Keratinocyte (primary cell): ENCODE measurements around the gene WNT9A. TPM values are rescaled to one million over a fixed set of nuclear protein-coding genes. Genes with fewer than 3 reads are reported as not detected.

Experiments used
- DNase-seq: peaks from one replicate; pipeline ENCODE4 v3.0.0-alpha.2; 2011; ENCODE audit warnings: low read depth, missing footprints, low spot score
- FAIRE-seq: peaks from 2 replicates; lab custom pipeline; 2011; peaks lifted over from hg19 to GRCh38; lab: Jason Lieb, UNC
- H2AFZ ChIP-seq: 2 replicates; pipeline ENCODE4 v1.6.0; 2012; ENCODE audit warnings: low read length, control low read depth, inconsistent platforms; ENCODE audit not compliant: control insufficient read depth
- H3K27ac ChIP-seq: 2 replicates; pipeline ENCODE4 v1.5.1; 2011; ENCODE audit warnings: low read length; ENCODE audit not compliant: control insufficient read depth, insufficient read depth
- H3K27me3 ChIP-seq: 3 replicates; pipeline ENCODE4 v1.6.0; 2011; ENCODE audit warnings: low read length; ENCODE audit not compliant: control insufficient read depth, insufficient read depth; ENCODE audit errors: extremely low read depth
- H3K36me3 ChIP-seq, 2 experiments: 2 replicates in 1 of 2; 3 replicates in 1 of 2; pipeline ENCODE4 v1.5.1; 2011; ENCODE audit warnings: low read length in 2 of 2, mild to moderate bottlenecking in 1 of 2; ENCODE audit not compliant: control insufficient read depth in 2 of 2, insufficient read depth in 2 of 2; ENCODE audit errors: extremely low read depth in 1 of 2
- H3K4me1 ChIP-seq: 3 replicates; pipeline ENCODE4 v1.5.1; 2011; ENCODE audit warnings: low read length; ENCODE audit not compliant: control insufficient read depth, insufficient read depth; ENCODE audit errors: extremely low read depth
- H3K4me2 ChIP-seq: 3 replicates; pipeline ENCODE4 v1.6.0; 2011; ENCODE audit warnings: low read depth, low read length; ENCODE audit not compliant: control insufficient read depth, insufficient read depth; ENCODE audit errors: extremely low read depth
- H3K4me3 ChIP-seq, 3 experiments: fragments of 200-600 bp in 1 of 3; sonication (generic) in 1 of 3; 2 replicates in 2 of 3; 3 replicates in 1 of 3; pipeline ENCODE4 v1.5.1; 2011 to 2016; ENCODE audit warnings: low read length in 3 of 3, mild to moderate bottlenecking in 3 of 3, control low read depth in 2 of 3, inconsistent platforms in 1 of 3, low read depth in 1 of 3, mixed read lengths in 1 of 3, mixed run types in 1 of 3, moderate library complexity in 1 of 3; ENCODE audit not compliant: control insufficient read depth in 2 of 3, insufficient read depth in 2 of 3; ENCODE audit errors: extremely low read depth in 1 of 3
- H3K79me2 ChIP-seq: 2 replicates; pipeline ENCODE4 v1.6.0; 2012; ENCODE audit warnings: low read length; ENCODE audit not compliant: control insufficient read depth, insufficient read depth
- H3K9ac ChIP-seq: 3 replicates; pipeline ENCODE4 v1.6.0; 2011; ENCODE audit warnings: low read length; ENCODE audit not compliant: control insufficient read depth, insufficient read depth; ENCODE audit errors: extremely low read depth
- H3K9me1 ChIP-seq: 3 replicates; pipeline ENCODE4 v1.6.0; 2011; ENCODE audit warnings: low read length; ENCODE audit not compliant: control insufficient read depth, insufficient read depth; ENCODE audit errors: extremely low read depth
- H3K9me3 ChIP-seq: 2 replicates; pipeline ENCODE4 v1.5.1; 2012; ENCODE audit warnings: low read depth, low read length; ENCODE audit not compliant: control insufficient read depth
- H4K20me1 ChIP-seq: 3 replicates; pipeline ENCODE4 v1.6.0; 2011; ENCODE audit warnings: low read length; ENCODE audit not compliant: control insufficient read depth, insufficient read depth; ENCODE audit errors: extremely low read depth
- EZH2 ChIP-seq: IDR thresholded peaks from one replicate; pipeline ENCODE4 v1.6.1; 2012; ENCODE audit warnings: inconsistent platforms, mild to moderate bottlenecking, low read length, moderate library complexity
- dilution Hi-C: fragments of 300-500 bp; cut with MboI; formaldehyde crosslinking; loops from one replicate; pipeline ENCODE4 v1.7.0; 2020; ENCODE audit warnings: low sequenced_read_pairs; ENCODE audit not compliant: extremely low pct_ligation_motif_present
- polyA plus RNA-seq, 5 experiments: library from polyadenylated mRNA; depleted of rRNA in 3 of 5; stranded (reverse) in 3 of 5; stranded (forward) in 1 of 5; unstranded in 1 of 5; fragments of >200 nt; gene quantifications; 1 replicate in 1 of 5; 2 replicates in 3 of 5; 3 replicates in 1 of 5; pipeline versions ENCODE4 v1.2.1 to v1.2.3, GENCODE V29; 2011 to 2012; ENCODE audit warnings: missing spikeins in 2 of 5, low read depth in 1 of 5, low replicate concordance in 1 of 5
- TF ChIP-seq, protein P1 (sequence below), 3 experiments: IDR thresholded peaks in 1 of 3; conservative IDR thresholded peaks in 1 of 3; optimal IDR thresholded peaks in 1 of 3; 2 replicates in 2 of 3; 3 replicates in 1 of 3; pipeline versions ENCODE3 to v1.5.1; 2011; ENCODE audit warnings: low read length in 3 of 3, mild to moderate bottlenecking in 3 of 3, moderate library complexity in 2 of 3, control low read depth in 1 of 3, inconsistent platforms in 1 of 3; ENCODE audit not compliant: insufficient read depth in 2 of 3; ENCODE audit errors: extremely low read depth in 1 of 3

WNT9A gene
- polyA plus RNA-seq, 1 donor (not counting 4 experiments of a cell fraction or from before 2014, with no cell fraction given) = 1.7 TPM

DNA sequence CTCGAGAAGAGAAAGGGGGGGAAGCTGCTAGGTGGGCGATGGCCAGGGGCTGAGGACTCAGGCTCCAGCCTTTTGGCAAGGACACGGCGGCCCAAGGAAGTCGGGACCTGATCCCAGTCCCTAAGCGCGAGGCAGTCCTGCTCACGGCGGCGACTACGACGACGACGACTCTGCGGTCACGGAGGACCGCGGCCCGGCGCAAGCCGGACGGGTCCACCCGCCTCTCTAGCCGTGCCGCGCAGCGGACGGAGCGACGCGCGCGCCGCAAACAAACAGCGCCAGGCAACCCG is 401 bp downstream of the WNT9A start:
- peak overlapping the region; percentile 81 for H3K4me2 ChIP-seq
- no peaks in the 10 kb centered on the region for H3K36me3 ChIP-seq
- no peaks in the 10 kb centered on the region for H3K9me1 ChIP-seq
- peak overlapping the region; percentile 13 for H3K9ac ChIP-seq
- H3K4me3 ChIP-seq = peak overlapping the region; percentile 47 to 72 (median 61)
- peak overlapping the region; percentile 51 for H2AFZ ChIP-seq
- H3K27me3 ChIP-seq = peaks cover 12% of the 10 kb centered on the region
- FAIRE-seq (no peak), DNase-seq (no peak)
- no peaks in the 10 kb centered on the region for H3K9me3 ChIP-seq
- dilution Hi-C loops = no loop called here
- no peak overlapping the region for H3K27ac ChIP-seq
- peaks cover 7% of the 10 kb centered on the region for H3K79me2 ChIP-seq
- TF ChIP-seq, protein P1, sequence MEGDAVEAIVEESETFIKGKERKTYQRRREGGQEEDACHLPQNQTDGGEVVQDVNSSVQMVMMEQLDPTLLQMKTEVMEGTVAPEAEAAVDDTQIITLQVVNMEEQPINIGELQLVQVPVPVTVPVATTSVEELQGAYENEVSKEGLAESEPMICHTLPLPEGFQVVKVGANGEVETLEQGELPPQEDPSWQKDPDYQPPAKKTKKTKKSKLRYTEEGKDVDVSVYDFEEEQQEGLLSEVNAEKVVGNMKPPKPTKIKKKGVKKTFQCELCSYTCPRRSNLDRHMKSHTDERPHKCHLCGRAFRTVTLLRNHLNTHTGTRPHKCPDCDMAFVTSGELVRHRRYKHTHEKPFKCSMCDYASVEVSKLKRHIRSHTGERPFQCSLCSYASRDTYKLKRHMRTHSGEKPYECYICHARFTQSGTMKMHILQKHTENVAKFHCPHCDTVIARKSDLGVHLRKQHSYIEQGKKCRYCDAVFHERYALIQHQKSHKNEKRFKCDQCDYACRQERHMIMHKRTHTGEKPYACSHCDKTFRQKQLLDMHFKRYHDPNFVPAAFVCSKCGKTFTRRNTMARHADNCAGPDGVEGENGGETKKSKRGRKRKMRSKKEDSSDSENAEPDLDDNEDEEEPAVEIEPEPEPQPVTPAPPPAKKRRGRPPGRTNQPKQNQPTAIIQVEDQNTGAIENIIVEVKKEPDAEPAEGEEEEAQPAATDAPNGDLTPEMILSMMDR (optimal IDR thresholded peaks at IDR 0.05 in 1 of 3, IDR thresholded peaks at IDR 0.05 in 1 of 3, conservative IDR thresholded peaks at IDR 0.05 in 1 of 3; ENCODE audit: extremely low read depth in 1 of 3, insufficient read depth in 2 of 3, low read length in 3 of 3) = no peak
- TF ChIP-seq EZH2 = no peak
- H4K20me1 ChIP-seq = peaks cover 3% of the 10 kb centered on the region
- H3K4me1 ChIP-seq = peaks cover 18% of the 10 kb centered on the region

DNA sequence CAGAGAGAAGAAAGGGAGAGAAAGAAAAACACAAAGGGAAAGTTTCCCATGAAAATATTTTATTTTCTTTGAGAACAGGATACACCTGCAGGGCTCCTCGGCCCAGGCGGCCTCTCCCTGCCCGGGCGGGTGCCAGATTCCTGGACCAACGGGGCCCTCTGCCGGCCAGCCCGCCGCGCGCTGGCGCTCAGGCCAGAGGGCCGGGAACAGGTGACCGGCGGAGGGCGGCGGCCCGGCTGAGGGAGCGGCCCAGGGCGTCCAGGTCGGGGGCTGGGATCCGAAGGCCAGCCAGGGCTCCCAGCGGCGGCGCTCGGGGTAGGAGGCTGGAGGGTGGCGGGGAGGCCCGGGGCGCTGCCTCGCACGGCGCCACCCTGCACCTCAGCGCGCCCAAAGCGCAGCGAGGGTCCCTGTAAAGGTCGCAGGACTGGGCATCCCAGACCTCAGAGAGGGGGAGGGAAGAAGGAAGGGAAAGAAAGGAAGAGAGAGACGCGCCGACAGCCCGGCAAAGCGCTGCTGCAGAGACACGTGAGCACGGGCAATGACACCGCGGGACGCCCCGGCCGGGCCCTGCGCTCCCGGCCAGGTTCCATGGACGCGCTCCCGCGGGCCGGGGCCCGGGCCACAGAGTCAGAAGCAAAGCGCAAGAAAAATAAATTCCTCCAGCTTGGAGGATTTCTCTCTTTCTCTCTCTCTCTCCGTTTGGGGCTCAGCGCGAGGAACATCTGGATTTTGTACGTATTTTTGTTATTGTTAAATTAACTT is 927 bp downstream of the WNT9A start:
- TF ChIP-seq, protein P1 (optimal IDR thresholded peaks at IDR 0.05 in 1 of 3, IDR thresholded peaks at IDR 0.05 in 1 of 3, conservative IDR thresholded peaks at IDR 0.05 in 1 of 3; ENCODE audit: extremely low read depth in 1 of 3, insufficient read depth in 2 of 3, low read length in 3 of 3) = peak; percentile 40 to 77 (median 48)
- no peak for TF ChIP-seq EZH2
- no peak overlapping the region for H3K27ac ChIP-seq
- DNase-seq = no peak
- peak overlapping the region; percentile 81 for H3K4me2 ChIP-seq
- no peaks in the 10 kb centered on the region for H3K9me1 ChIP-seq
- peak overlapping the region; percentile 13 for H3K9ac ChIP-seq
- H3K4me1 ChIP-seq = peaks cover 18% of the 10 kb centered on the region
- H2AFZ ChIP-seq = peak overlapping the region; percentile 51
- dilution Hi-C loops = no loop called here
- H3K9me3 ChIP-seq = no peaks in the 10 kb centered on the region
- no peaks in the 10 kb centered on the region for H3K36me3 ChIP-seq
- H3K79me2 ChIP-seq = peaks cover 7% of the 10 kb centered on the region
- peaks cover 3% of the 10 kb centered on the region for H4K20me1 ChIP-seq
- H3K27me3 ChIP-seq = peaks cover 11% of the 10 kb centered on the region
- peak; percentile 29 for FAIRE-seq
- H3K4me3 ChIP-seq = peak overlapping the region; percentile 47 to 72 (median 61)
